Bronchial epithelial cell (primary cell): ENCODE measurements around the gene PRKCB. TPM values are rescaled to one million over a fixed set of nuclear protein-coding genes. Genes with fewer than 3 reads are reported as not detected.

ENCODE experiments used
- DNase-seq: peaks from one replicate; pipeline ENCODE4 v3.0.0-alpha.2; 2010; ENCODE audit warnings: low read depth
- FAIRE-seq: peaks from 2 replicates; lab custom pipeline; 2011; peaks lifted over from hg19 to GRCh38; lab: Jason Lieb, UNC
- H3K27me3 ChIP-seq: 2 replicates; pipeline ENCODE4 v1.5.1; 2011; ENCODE audit warnings: low read length; ENCODE audit not compliant: control insufficient read depth, insufficient read depth
- H3K36me3 ChIP-seq: 2 replicates; pipeline ENCODE4 v1.5.1; 2011; ENCODE audit warnings: low read length; ENCODE audit not compliant: control insufficient read depth, insufficient read depth
- H3K4me3 ChIP-seq: 2 replicates; pipeline ENCODE4 v1.5.1; 2011; ENCODE audit warnings: mild to moderate bottlenecking, low read depth, low read length, control low read depth
- CTCF ChIP-seq: IDR thresholded peaks from 2 replicates; pipeline ENCODE4 v1.5.1; 2011; ENCODE audit warnings: mild to moderate bottlenecking, moderate library complexity, low read length, control low read depth, inconsistent platforms; ENCODE audit not compliant: insufficient read depth, severe bottlenecking
- total RNA-seq: library from RNA; depleted of rRNA; stranded (reverse); fragments of >200 nt; gene quantifications from 2 replicates; pipeline ENCODE4 v1.2.1, GENCODE V29; 2014

The PRKCB gene
- total RNA-seq, 1 donor from 2014 or later = not detected

GRCh38 chr16:23981429-23982399 lies 145.9 kb downstream of the PRKCB start:
- Histone ChIP-seq H3K4me3 (no peak overlapping the region), H3K27me3 (no peaks in the 10 kb centered on the region), H3K36me3 (no peaks in the 10 kb centered on the region)
- DNase-seq = no peak
- FAIRE-seq = no peak
- no peak for TF ChIP-seq CTCF

- Histone ChIP-seq H3K36me3 (no peaks in the 10 kb centered on the region), H3K27me3 (no peaks in the 10 kb centered on the region), H3K4me3 (no peak overlapping the region)
- no peak for TF ChIP-seq CTCF
- DNase-seq (no peak), FAIRE-seq (no peak)
These were observed 150.7 kb downstream of the PRKCB start for GRCh38 chr16:23986455-23986854.

GRCh38 chr16:23987443-23987842 lies 151.7 kb downstream of the PRKCB start:
- FAIRE-seq = no peak
- no peak for TF ChIP-seq CTCF

GRCh38 chr16:23990507-23990906 lies 154.7 kb downstream of the PRKCB start:
- FAIRE-seq = no peak
- DNase-seq = no peak
- TF ChIP-seq CTCF = no peak
- H3K4me3 ChIP-seq = no peak overlapping the region
- no peaks in the 10 kb centered on the region for H3K27me3 ChIP-seq
- H3K36me3 ChIP-seq = no peaks in the 10 kb centered on the region

More at GRCh38 chr16:23987443-23987842, 151.7 kb downstream of the PRKCB start:
- Histone ChIP-seq H3K36me3 (no peaks in the 10 kb centered on the region), H3K27me3 (no peaks in the 10 kb centered on the region), H3K4me3 (no peak overlapping the region)
- no peak for DNase-seq

- H3K27me3 ChIP-seq = no peaks in the 10 kb centered on the region
- no peak for DNase-seq
- H3K36me3 ChIP-seq = no peaks in the 10 kb centered on the region
- TF ChIP-seq CTCF = no peak
- no peak for FAIRE-seq
- no peak overlapping the region for H3K4me3 ChIP-seq
These were observed 155.3 kb downstream of the PRKCB start for GRCh38 chr16:23991066-23991465.
